ENCODE data around the gene GPR176. TPM values are rescaled to one million over a fixed set of nuclear protein-coding genes. Genes with fewer than 3 reads are reported as not detected.
A peak's percentile ranks its signal among the peaks of the same experiment; 100 is the strongest.

GPR176 gene
- total RNA-seq, 2 experiments from 2014 or later: 0.57 TPM; not detected in 1

GRCh38 chr15:39920510-39921273 lies 626 bp upstream of the GPR176 start:
- Histone ChIP-seq H3K27ac (ENCODE audit: low read depth, low read length, poor library complexity, severe bottlenecking) (no peak overlapping the region), H2AFZ (ENCODE audit: low read length) (peak overlapping the region; percentile 95), H3K4me1 (ENCODE audit: insufficient read depth, low read length, poor library complexity, severe bottlenecking) (peaks cover 6% of the 10 kb centered on the region), H3K4me2 (ENCODE audit: low read length) (peak overlapping the region; percentile 76), H3K9me3 (ENCODE audit: low read length) (no peaks in the 10 kb centered on the region), H3K9me2 (ENCODE audit: insufficient read depth, low read length) (no peaks in the 10 kb centered on the region), H3K4me3 (ENCODE audit: low read depth, low read length, poor library complexity, severe bottlenecking) (peak overlapping the region; percentile 67), H4K20me1 (ENCODE audit: insufficient read depth, low read length) (no peaks in the 10 kb centered on the region), H3K36me3 (ENCODE audit: insufficient read depth, low read length) (no peaks in the 10 kb centered on the region), H3K79me2 (ENCODE audit: insufficient read depth, low read depth, low read length) (no peaks in the 10 kb centered on the region)
- no TSS peak for BruUV-seq (replicated peaks)
- intact Hi-C loops (cut with micrococcal nuclease; ENCODE audit: unreplicated experiment): no loop called here
- peak; percentile 61 for DNase-seq (ENCODE audit: low spot score)
- POLR2A ChIA-PET: no interaction called here
- no peak for TF ChIP-seq CTCF (conservative IDR thresholded peaks at IDR 0.05; ENCODE audit: low read length)
- TF ChIP-seq EZH2phosphoT487 (IDR thresholded peaks at IDR 0.05; ENCODE audit: borderline replicate concordance, low read depth, low read length): no peak
- CTCF ChIA-PET (ENCODE audit: unreplicated experiment): no interaction called here

- H3K9me2 ChIP-seq (ENCODE audit: insufficient read depth, low read length): no peaks in the 10 kb centered on the region
- H3K4me3 ChIP-seq (ENCODE audit: low read depth, low read length, poor library complexity, severe bottlenecking): no peak overlapping the region
- BruUV-seq (replicated peaks): no TSS peak
- no peaks in the 10 kb centered on the region for H3K36me3 ChIP-seq (ENCODE audit: insufficient read depth, low read length)
- H3K79me2 ChIP-seq (ENCODE audit: insufficient read depth, low read depth, low read length): no peaks in the 10 kb centered on the region
- H3K4me1 ChIP-seq (ENCODE audit: insufficient read depth, low read length, poor library complexity, severe bottlenecking): peaks cover 6% of the 10 kb centered on the region
- no peaks in the 10 kb centered on the region for H3K9me3 ChIP-seq (ENCODE audit: low read length)
- no peak overlapping the region for H2AFZ ChIP-seq (ENCODE audit: low read length)
- no peaks in the 10 kb centered on the region for H4K20me1 ChIP-seq (ENCODE audit: insufficient read depth, low read length)
- no peak for DNase-seq (ENCODE audit: low spot score)
- H3K4me2 ChIP-seq (ENCODE audit: low read length): no peak overlapping the region
- TF ChIP-seq EZH2phosphoT487 (IDR thresholded peaks at IDR 0.05; ENCODE audit: borderline replicate concordance, low read depth, low read length): no peak
- TF ChIP-seq CTCF (conservative IDR thresholded peaks at IDR 0.05; ENCODE audit: low read length): no peak
- no peak overlapping the region for H3K27ac ChIP-seq (ENCODE audit: low read depth, low read length, poor library complexity, severe bottlenecking)
- intact Hi-C loops (cut with micrococcal nuclease; ENCODE audit: unreplicated experiment): no loop called here
- POLR2A ChIA-PET: no interaction called here
- CTCF ChIA-PET (ENCODE audit: unreplicated experiment): no interaction called here
Measured at GRCh38 chr15:39919411-39919747, 687 bp downstream of the GPR176 start.

GRCh38 chr15:39918688-39919385 lies 1.2 kb downstream of the GPR176 start:
- Histone ChIP-seq H2AFZ (ENCODE audit: low read length) (no peak overlapping the region), H3K4me2 (ENCODE audit: low read length) (no peak overlapping the region), H3K4me3 (ENCODE audit: low read depth, low read length, poor library complexity, severe bottlenecking) (no peak overlapping the region), H3K27ac (ENCODE audit: low read depth, low read length, poor library complexity, severe bottlenecking) (no peak overlapping the region), H3K4me1 (ENCODE audit: insufficient read depth, low read length, poor library complexity, severe bottlenecking) (peaks cover 6% of the 10 kb centered on the region), H3K36me3 (ENCODE audit: insufficient read depth, low read length) (no peaks in the 10 kb centered on the region), H3K79me2 (ENCODE audit: insufficient read depth, low read depth, low read length) (no peaks in the 10 kb centered on the region), H3K9me3 (ENCODE audit: low read length) (no peaks in the 10 kb centered on the region), H4K20me1 (ENCODE audit: insufficient read depth, low read length) (no peaks in the 10 kb centered on the region), H3K9me2 (ENCODE audit: insufficient read depth, low read length) (no peaks in the 10 kb centered on the region)
- TF ChIP-seq CTCF (conservative IDR thresholded peaks at IDR 0.05; ENCODE audit: low read length) (no peak), EZH2phosphoT487 (IDR thresholded peaks at IDR 0.05; ENCODE audit: borderline replicate concordance, low read depth, low read length) (no peak)
- DNase-seq (ENCODE audit: low spot score): no peak
- ChIA-PET POLR2A (no interaction called here), CTCF (ENCODE audit: unreplicated experiment) (no interaction called here)
- no TSS peak for BruUV-seq (replicated peaks)
- intact Hi-C loops (cut with micrococcal nuclease; ENCODE audit: unreplicated experiment): no loop called here

Measured in OCI-LY7 (cell line).